Suprapubic skin (tissue), 4 donors: ENCODE results near the gene TEF.

Experiments
- CTCF ChIP-seq, 2 donors: fragments of 200-600 bp in 1 of 2; fragments of 450-650 bp in 1 of 2; sonication (generic) in 1 of 2; IDR thresholded peaks; one replicate each; pipeline ENCODE4 v1.5.1; 2016 to 2019; ENCODE audit warnings: antibody characterized with exemption in 2 of 2, mild to moderate bottlenecking in 1 of 2, moderate library complexity in 1 of 2
- EP300 ChIP-seq: sonication (generic); formaldehyde crosslinking; IDR thresholded peaks from one replicate; pipeline ENCODE4 v1.6.1; 2017; ENCODE audit warnings: antibody characterized with exemption
- POLR2A ChIP-seq, 2 donors: fragments of 450-650 bp; IDR thresholded peaks; one replicate each; pipeline ENCODE4 v1.6.1; 2017; ENCODE audit warnings: antibody characterized with exemption in 2 of 2, mild to moderate bottlenecking in 2 of 2, moderate library complexity in 2 of 2
- POLR2AphosphoS5 ChIP-seq, 3 donors: sonication (generic); formaldehyde crosslinking; IDR thresholded peaks; one replicate each; pipeline ENCODE4 v1.6.1; 2017; ENCODE audit warnings: antibody characterized with exemption in 3 of 3

- TF ChIP-seq POLR2A (IDR thresholded peaks at IDR 0.05) (no peak), CTCF (IDR thresholded peaks at IDR 0.05) (no peak), EP300 (no peak), POLR2AphosphoS5 (IDR thresholded peaks at IDR 0.05) (no peak)
Observed at GRCh38 chr22:41425660-41426365, 44.1 kb downstream of the TEF start.
